HCT116 (cell line): Measurements from ENCODE around the gene TYRP1. TPM values are rescaled to one million over a fixed set of nuclear protein-coding genes. Genes with fewer than 3 reads are reported as not detected.

ENCODE experiments used
- ATAC-seq: fragments of 200-7000 bp; cut with Tn5 transposase; 2 replicates; pipeline ENCODE4 v1.9.1; 2020; ENCODE audit warnings: mild to moderate bottlenecking, moderate library complexity
- BruUV-seq: library from RNA; stranded (reverse); fragments of 400-500 nt; replicated peaks from 2 replicates; lab custom pipeline; 2021; lab: Mats Ljungman, UMichigan
- CTCF ChIA-PET: fragments of 300-600 bp; sonication (Branson Sonifier 250); formaldehyde crosslinking; loops from one replicate; lab custom pipeline; 2021; ENCODE audit warnings: antibody characterized with exemption; lab: Charles Lee
- POLR2A ChIA-PET: fragments of 300-600, 350-600 bp; sonication (Branson Sonifier 250); formaldehyde crosslinking; loops from one replicate; lab custom pipeline; 2021; ENCODE audit warnings: antibody characterized with exemption; lab: Charles Lee
- RAD21 ChIA-PET, 2 experiments: fragments of 300-600 bp; sonication (Branson Sonifier 250); formaldehyde crosslinking; loops; one replicate each; lab custom pipeline; 2023; ENCODE audit warnings: low total read pairs in 2 of 2; ENCODE audit not compliant: uncharacterized antibody in 2 of 2, unreplicated experiment in 2 of 2, low non-redundant PET in 1 of 2; lab: Charles Lee
- DNase-seq: peaks from one replicate; pipeline ENCODE4 v3.0.0-alpha.2; 2010; ENCODE audit warnings: low read depth, low spot score
- H2AFZ ChIP-seq: fragments of 200-600 bp; shearing (Covaris generic), sonication (generic); 2 replicates; pipeline ENCODE4 v1.6.1; 2017; ENCODE audit warnings: low read depth, mixed run types, mixed read lengths, antibody characterized with exemption, low read length; ENCODE audit not compliant: poor library complexity, severe bottlenecking
- H3K27ac ChIP-seq: 2 replicates; pipeline ENCODE4 v1.5.1; 2012; ENCODE audit warnings: low read depth, low read length
- H3K27me3 ChIP-seq: fragments of 200-600 bp; sonication (generic); 2 replicates; pipeline ENCODE4 v1.6.1; 2016; ENCODE audit warnings: mixed run types, low read length, mixed read lengths; ENCODE audit not compliant: insufficient read depth
- H3K36me3 ChIP-seq, 2 experiments: fragments of 200-500 bp in 1 of 2; fragments of 200-600 bp in 1 of 2; sonication (Bioruptor generic) in 1 of 2; sonication (generic) in 1 of 2; 2 replicates each; pipeline versions ENCODE4 v1.5.1 to v1.6.1; 2014 to 2016; ENCODE audit warnings: low read length in 2 of 2, inconsistent platforms in 1 of 2, mixed read lengths in 1 of 2, mixed run types in 1 of 2; ENCODE audit not compliant: insufficient read depth in 2 of 2, control insufficient read depth in 1 of 2
- H3K4me1 ChIP-seq, 2 experiments: fragments of 200-600 bp in 1 of 2; sonication (generic) in 1 of 2; 2 replicates each; pipeline versions ENCODE4 v1.5.1 to v1.6.1; 2012 to 2017; ENCODE audit warnings: low read length in 2 of 2, inconsistent platforms in 1 of 2, mild to moderate bottlenecking in 1 of 2, mixed read lengths in 1 of 2, mixed run types in 1 of 2, moderate library complexity in 1 of 2; ENCODE audit not compliant: insufficient read depth in 2 of 2, control insufficient read depth in 1 of 2
- H3K4me2 ChIP-seq: fragments of 200-600 bp; sonication (generic); 2 replicates; pipeline ENCODE4 v1.6.1; 2017; ENCODE audit warnings: mixed run types, low read length, mixed read lengths
- H3K4me3 ChIP-seq, 2 experiments: fragments of 200-600 bp in 1 of 2; sonication (generic) in 1 of 2; replicated peaks in 1 of 2; 2 replicates each; pipeline ENCODE4 v1.5.1; 2011 to 2016; ENCODE audit warnings: low read length in 2 of 2, control low read depth in 1 of 2, low read depth in 1 of 2, mild to moderate bottlenecking in 1 of 2, mixed read lengths in 1 of 2, mixed run types in 1 of 2
- H3K79me2 ChIP-seq: fragments of 200-600 bp; sonication (generic); 2 replicates; pipeline ENCODE4 v1.6.1; 2017; ENCODE audit warnings: mild to moderate bottlenecking, mixed run types, low read length, moderate library complexity, mixed read lengths; ENCODE audit not compliant: insufficient read depth
- H3K9ac ChIP-seq: fragments of 200-600 bp; sonication (generic); 2 replicates; pipeline ENCODE4 v1.6.1; 2016; ENCODE audit warnings: low read length, mixed read lengths
- H3K9me2 ChIP-seq: fragments of 200-600 bp; sonication (generic), shearing (Covaris generic); 2 replicates; pipeline ENCODE4 v1.6.1; 2017; ENCODE audit warnings: mixed run types, mild to moderate bottlenecking, moderate library complexity; ENCODE audit not compliant: insufficient read depth
- H3K9me3 ChIP-seq, 2 experiments: fragments of 200-500 bp in 1 of 2; fragments of 200-600 bp in 1 of 2; sonication (Bioruptor generic) in 1 of 2; sonication (generic) in 1 of 2; 2 replicates each; pipeline ENCODE4 v1.6.1; 2014 to 2017; ENCODE audit warnings: low read length in 2 of 2, mixed read lengths in 2 of 2, inconsistent platforms in 1 of 2, low read depth in 1 of 2, mild to moderate bottlenecking in 1 of 2, mixed run types in 1 of 2, moderate library complexity in 1 of 2; ENCODE audit not compliant: control insufficient read depth in 1 of 2, insufficient read depth in 1 of 2
- H4K20me1 ChIP-seq: fragments of 200-600 bp; sonication (generic), shearing (Covaris generic); 2 replicates; pipeline ENCODE4 v1.6.1; 2017; ENCODE audit warnings: mixed run types, mild to moderate bottlenecking, moderate library complexity; ENCODE audit not compliant: insufficient read depth
- CTCF ChIP-seq, 3 experiments: fragments of 200-600 bp in 1 of 3; sonication (generic) in 1 of 3; IDR thresholded peaks in 2 of 3; conservative IDR thresholded peaks in 1 of 3; 2 replicates each; pipeline ENCODE4 v1.5.1; 2012 to 2017; ENCODE audit warnings: low read depth in 2 of 3, low read length in 2 of 3, antibody characterized with exemption in 1 of 3, borderline replicate concordance in 1 of 3, control low read depth in 1 of 3, mild to moderate bottlenecking in 1 of 3, mixed read lengths in 1 of 3, mixed run types in 1 of 3, moderate library complexity in 1 of 3; ENCODE audit not compliant: insufficient read depth in 1 of 3
- MAX ChIP-seq: IDR thresholded peaks from 2 replicates; pipeline ENCODE4 v1.6.1; 2012
- POLR2A ChIP-seq: IDR thresholded peaks from 2 replicates; pipeline ENCODE4 v1.7.0; 2011; ENCODE audit warnings: borderline replicate concordance; ENCODE audit not compliant: insufficient read depth, insufficient read length; ENCODE audit errors: extremely low read depth
- POLR2AphosphoS5 ChIP-seq: IDR thresholded peaks from 2 replicates; pipeline ENCODE4 v1.6.1; 2011; ENCODE audit warnings: mild to moderate bottlenecking, low read depth, low read length, moderate library complexity
- REST ChIP-seq: IDR thresholded peaks from 2 replicates; pipeline ENCODE4 v1.6.1; 2012; ENCODE audit warnings: low read depth
- SIN3A ChIP-seq: IDR thresholded peaks from 2 replicates; pipeline ENCODE4 v1.6.1; 2012; ENCODE audit warnings: low read depth
- SP1 ChIP-seq: IDR thresholded peaks from 2 replicates; pipeline ENCODE4 v1.6.1; 2012; ENCODE audit warnings: low read depth
- ZBTB33 ChIP-seq: IDR thresholded peaks from 2 replicates; pipeline ENCODE4 v1.6.1; 2011; ENCODE audit warnings: mild to moderate bottlenecking, low read length, moderate library complexity; ENCODE audit not compliant: insufficient replicate concordance; ENCODE audit errors: extremely low read depth
- ZFX ChIP-seq: fragments of 450-650 bp; IDR thresholded peaks from 2 replicates; pipeline ENCODE4 v1.6.1; 2017
- ZNF274 ChIP-seq: fragments of 200-500 bp; sonication (Bioruptor generic); IDR thresholded peaks from 2 replicates; pipeline ENCODE4 v1.6.1; 2014; ENCODE audit warnings: mild to moderate bottlenecking, low read depth, low read length, inconsistent platforms
- intact Hi-C: fragments of 100-400 bp; cut with micrococcal nuclease; formaldehyde crosslinking; loops from 2 replicates; pipeline ENCODE4 v1.10.0; 2022
- total RNA-seq: library from RNA; stranded (reverse); gene quantifications from one replicate; pipeline ENCODE4 v1.2.1, GENCODE V29; 2021; ENCODE audit not compliant: unreplicated experiment

The TYRP1 gene
- total RNA-seq, 1 experiment from 2014 or later = not detected

- TF ChIP-seq REST (no peak), ZNF274 (no peak), POLR2A (no peak), SP1 (no peak), ZFX (no peak)
These were observed 25.3 kb upstream of the TYRP1 start (continued) for GRCh38 chr9:12667892-12668291.

GRCh38 chr9:12670006-12670405, 23.2 kb upstream of the TYRP1 start:
- Histone ChIP-seq H3K9me2 (no peaks in the 10 kb centered on the region), H3K27me3 (no peaks in the 10 kb centered on the region), H2AFZ (no peak overlapping the region), H3K9me3 (no peaks in the 10 kb centered on the region), H3K4me1 (no peaks in the 10 kb centered on the region), H3K4me3 (no peak overlapping the region), H3K79me2 (no peaks in the 10 kb centered on the region), H3K36me3 (no peaks in the 10 kb centered on the region), H3K9ac (no peak overlapping the region), H3K27ac (no peak overlapping the region), H4K20me1 (no peaks in the 10 kb centered on the region), H3K4me2 (no peak overlapping the region)
- CTCF ChIA-PET = no interaction called here
- intact Hi-C loops = no loop called here
- TF ChIP-seq SP1 = no peak
- no peak for TF ChIP-seq MAX
- TF ChIP-seq POLR2AphosphoS5 = no peak
- no peak for TF ChIP-seq CTCF (IDR thresholded peaks at IDR 0.05 in 2 of 3, conservative IDR thresholded peaks at IDR 0.05 in 1 of 3; ENCODE audit: borderline replicate concordance in 1 of 3, insufficient read depth in 1 of 3, low read depth in 2 of 3, low read length in 2 of 3)
- no peak for TF ChIP-seq SIN3A
- no peak for TF ChIP-seq ZBTB33
- RAD21 ChIA-PET = no interaction called here
- POLR2A ChIA-PET = no interaction called here
- no peak for DNase-seq
- ATAC-seq = no peak
- BruUV-seq = no TSS peak
